OCI-LY1 (cell line): ENCODE measurements around the gene CIC.

Source experiments
- EZH2 ChIP-seq: fragments of 200-600 bp; sonication (generic), shearing (Covaris generic); IDR thresholded peaks from 2 replicates; pipeline ENCODE4 v1.8.0; 2017; ENCODE audit warnings: borderline replicate concordance, mixed run types, mild to moderate bottlenecking, antibody characterized with exemption, low read length, moderate library complexity, mixed read lengths
- TF ChIP-seq, protein P1 (sequence below): fragments of 200-600 bp; sonication (generic), shearing (Covaris generic); IDR thresholded peaks from 2 replicates; pipeline ENCODE4 v1.5.1; 2017; ENCODE audit warnings: mild to moderate bottlenecking, antibody characterized with exemption, low read length, moderate library complexity, mixed read lengths

- TF ChIP-seq, protein P1, sequence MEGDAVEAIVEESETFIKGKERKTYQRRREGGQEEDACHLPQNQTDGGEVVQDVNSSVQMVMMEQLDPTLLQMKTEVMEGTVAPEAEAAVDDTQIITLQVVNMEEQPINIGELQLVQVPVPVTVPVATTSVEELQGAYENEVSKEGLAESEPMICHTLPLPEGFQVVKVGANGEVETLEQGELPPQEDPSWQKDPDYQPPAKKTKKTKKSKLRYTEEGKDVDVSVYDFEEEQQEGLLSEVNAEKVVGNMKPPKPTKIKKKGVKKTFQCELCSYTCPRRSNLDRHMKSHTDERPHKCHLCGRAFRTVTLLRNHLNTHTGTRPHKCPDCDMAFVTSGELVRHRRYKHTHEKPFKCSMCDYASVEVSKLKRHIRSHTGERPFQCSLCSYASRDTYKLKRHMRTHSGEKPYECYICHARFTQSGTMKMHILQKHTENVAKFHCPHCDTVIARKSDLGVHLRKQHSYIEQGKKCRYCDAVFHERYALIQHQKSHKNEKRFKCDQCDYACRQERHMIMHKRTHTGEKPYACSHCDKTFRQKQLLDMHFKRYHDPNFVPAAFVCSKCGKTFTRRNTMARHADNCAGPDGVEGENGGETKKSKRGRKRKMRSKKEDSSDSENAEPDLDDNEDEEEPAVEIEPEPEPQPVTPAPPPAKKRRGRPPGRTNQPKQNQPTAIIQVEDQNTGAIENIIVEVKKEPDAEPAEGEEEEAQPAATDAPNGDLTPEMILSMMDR, result no peak
- TF ChIP-seq EZH2, result no peak
Observed at GRCh38 chr19:42301646-42302203, 32.7 kb downstream of the CIC start, which contains the start of gene PRR19.
